Progenitor cell of endocrine pancreas (in vitro differentiated cells): ENCODE results near the gene GINS3. TPM values are rescaled to one million over a fixed set of nuclear protein-coding genes. Genes with fewer than 3 reads are reported as not detected.

Experiments
- DNase-seq: peaks from one replicate; pipeline ENCODE4 v3.0.0; 2021; ENCODE audit warnings: low spot score; ENCODE audit not compliant: unreplicated experiment
- H3K27ac Mint-ChIP-seq: 2 replicates; pipeline ENCODE4 v1.8.0; 2021; ENCODE audit warnings: mild to moderate bottlenecking, moderate library complexity, mixed read lengths
- H3K27me3 Mint-ChIP-seq: 2 replicates; pipeline ENCODE4 v1.8.0; 2021; ENCODE audit warnings: mixed read lengths
- H3K36me3 Mint-ChIP-seq: 2 replicates; pipeline ENCODE4 v1.8.0; 2022; ENCODE audit warnings: mixed read lengths; ENCODE audit not compliant: insufficient read depth
- H3K4me1 Mint-ChIP-seq: 2 replicates; pipeline ENCODE4 v1.8.0; 2021; ENCODE audit warnings: low read depth, mixed read lengths
- H3K4me3 Mint-ChIP-seq: 2 replicates; pipeline ENCODE4 v1.8.0; 2021; ENCODE audit warnings: low read depth, mild to moderate bottlenecking, moderate library complexity, mixed read lengths
- H3K9me3 Mint-ChIP-seq: 2 replicates; pipeline ENCODE4 v1.8.0; 2021; ENCODE audit warnings: low read depth, mixed read lengths
- CTCF ChIP-seq: fragments of 200-600 bp; sonication (generic); IDR thresholded peaks from one replicate; pipeline ENCODE4 v1.5.0; 2021; ENCODE audit warnings: antibody characterized with exemption, mild to moderate bottlenecking; ENCODE audit not compliant: unreplicated experiment
- total RNA-seq: library from RNA; stranded (reverse); gene quantifications from 2 replicates; pipeline ENCODE4 v1.2.1, GENCODE V29; 2021

The GINS3 gene
- total RNA-seq, 1 donor from 2014 or later: 9.5 TPM

GRCh38 chr16:58435779-58436178 is 43.5 kb downstream of the GINS3 start:
- no peak for DNase-seq
- no peak overlapping the region for H3K27ac Mint-ChIP-seq
- no peaks in the 10 kb centered on the region for H3K27me3 Mint-ChIP-seq
- no peaks in the 10 kb centered on the region for H3K4me1 Mint-ChIP-seq
- no peak overlapping the region for H3K4me3 Mint-ChIP-seq
- H3K9me3 Mint-ChIP-seq: no peaks in the 10 kb centered on the region
- peak; percentile 31 for TF ChIP-seq CTCF
- H3K36me3 Mint-ChIP-seq: no peaks in the 10 kb centered on the region

- Mint-ChIP-seq H3K9me3 (no peaks in the 10 kb centered on the region), H3K36me3 (no peaks in the 10 kb centered on the region), H3K4me1 (no peaks in the 10 kb centered on the region), H3K4me3 (no peak overlapping the region), H3K27me3 (peaks cover 3% of the 10 kb centered on the region), H3K27ac (no peak overlapping the region)
- no peak for DNase-seq
- TF ChIP-seq CTCF: no peak
Measured at GRCh38 chr16:58440131-58440530, 47.9 kb downstream of the GINS3 start.

GRCh38 chr16:58442547-58442946 is 50.3 kb downstream of the GINS3 start:
- Mint-ChIP-seq H3K36me3 (no peaks in the 10 kb centered on the region), H3K4me3 (no peak overlapping the region), H3K27me3 (peaks cover 3% of the 10 kb centered on the region), H3K9me3 (no peaks in the 10 kb centered on the region), H3K27ac (no peak overlapping the region), H3K4me1 (no peaks in the 10 kb centered on the region)
- no peak for DNase-seq
- no peak for TF ChIP-seq CTCF

- DNase-seq: no peak
- Mint-ChIP-seq H3K27ac (no peak overlapping the region), H3K36me3 (no peaks in the 10 kb centered on the region), H3K9me3 (no peaks in the 10 kb centered on the region), H3K4me1 (no peaks in the 10 kb centered on the region), H3K4me3 (no peak overlapping the region), H3K27me3 (peaks cover 5% of the 10 kb centered on the region)
- TF ChIP-seq CTCF: no peak
Measured at GRCh38 chr16:58443783-58444182, 51.5 kb downstream of the GINS3 start.

GRCh38 chr16:58444265-58444664 is 52.0 kb downstream of the GINS3 start:
- no peak for TF ChIP-seq CTCF
- no peak for DNase-seq
- no peaks in the 10 kb centered on the region for H3K4me1 Mint-ChIP-seq
- peaks cover 5% of the 10 kb centered on the region for H3K27me3 Mint-ChIP-seq
- no peaks in the 10 kb centered on the region for H3K9me3 Mint-ChIP-seq
- H3K27ac Mint-ChIP-seq: no peak overlapping the region
- H3K36me3 Mint-ChIP-seq: no peaks in the 10 kb centered on the region
- H3K4me3 Mint-ChIP-seq: no peak overlapping the region

GRCh38 chr16:58448890-58449289 is 56.6 kb downstream of the GINS3 start:
- TF ChIP-seq CTCF: no peak
- Mint-ChIP-seq H3K9me3 (no peaks in the 10 kb centered on the region), H3K4me1 (peaks cover 4% of the 10 kb centered on the region), H3K4me3 (no peak overlapping the region), H3K27me3 (peaks cover 2% of the 10 kb centered on the region), H3K36me3 (no peaks in the 10 kb centered on the region), H3K27ac (no peak overlapping the region)
- no peak for DNase-seq
